Left ventricle myocardium inferior (tissue), 1 donor: Measurements from ENCODE around the gene MOSPD3. TPM values are rescaled to one million over a fixed set of nuclear protein-coding genes. Genes with fewer than 3 reads are reported as not detected.
"Not testable (repeated sequence)": the region's sequence is repeated elsewhere in the genome, so short reads cannot be mapped to it uniquely, and the experiment has no call there.

Experiments
- DNase-seq: peaks from one replicate; pipeline ENCODE4 v3.0.0-alpha.2; 2020
- H3K27ac ChIP-seq: fragments of 200-600 bp; replicated peaks from 2 replicates; pipeline ENCODE4 v1.8.0; 2021
- H3K27me3 ChIP-seq: fragments of 200-600 bp; 2 replicates; pipeline ENCODE4 v1.8.0; 2021; ENCODE audit warnings: low read depth
- H3K36me3 ChIP-seq: fragments of 200-600 bp; 2 replicates; pipeline ENCODE4 v1.8.0; 2021
- H3K4me1 ChIP-seq: fragments of 200-600 bp; 2 replicates; pipeline ENCODE4 v1.8.0; 2021
- H3K4me3 ChIP-seq: fragments of 200-600 bp; 2 replicates; pipeline ENCODE4 v1.8.0; 2021; ENCODE audit warnings: mild to moderate bottlenecking, moderate library complexity
- H3K9me3 ChIP-seq: fragments of 200-600 bp; replicated peaks from 2 replicates; pipeline ENCODE4 v1.8.0; 2021
- CTCF ChIP-seq: fragments of 200-600 bp; IDR thresholded peaks from 2 replicates; pipeline ENCODE4 v1.8.0; 2021; ENCODE audit warnings: antibody characterized with exemption, mild to moderate bottlenecking, borderline replicate concordance
- intact Hi-C: fragments of 100-400 bp; cut with micrococcal nuclease; formaldehyde crosslinking; loops from one replicate; pipeline ENCODE4 v1.11.0; 2022
- long read RNA-seq: library from polyadenylated mRNA; unstranded; transcript quantifications from one replicate; pipeline ENCODE4 v2.0.0, GENCODE V29; 2021
- total RNA-seq: library from RNA; stranded (reverse); fragmentation: NEBNext Ultra II Directional; extraction: Animal tissue kit (Norgen Biotek cat#: 25700); gene quantifications from one replicate; pipeline ENCODE4 v1.2.1, GENCODE V29; 2021
- donor health status: DM: no; HTN: yes; CAD: no; lungs with severe emphysema.

MOSPD3 gene
- total RNA-seq = 10.2 TPM
- long read RNA-seq, transcript MOSPD3-203 (5 exons, 1,191 nt) = major isoform, 14 of 17 reads
- long read RNA-seq, partial matches to known transcripts = 1 of 17 reads
- long read RNA-seq, other reads (novel, unspliced or antisense) = 1 of 17 reads

- peak; percentile 98 for DNase-seq
- no peak for TF ChIP-seq CTCF
- intact Hi-C loops = no loop called here
- peaks cover 17% of the 10 kb centered on the region for H3K4me1 ChIP-seq
- peak within 1 kb of the TSS; percentile 98 for H3K27ac ChIP-seq
- peaks cover 6% of the 10 kb centered on the region for H3K36me3 ChIP-seq
- peak within 1 kb of the TSS; percentile 89 for H3K4me3 ChIP-seq
- no peaks in the 10 kb centered on the region for H3K9me3 ChIP-seq
- no peaks in the 10 kb centered on the region for H3K27me3 ChIP-seq
These were observed at the start of gene MOSPD3 for GRCh38 chr7:100611983-100612729. MOSPD3 (plus strand) TSS chr7:100612540; CDS start chr7:100612792, 252 bp downstream.

- H3K9me3 ChIP-seq = no peaks in the 10 kb centered on the region
- DNase-seq = no peak
- no peak overlapping the region for H3K4me3 ChIP-seq
- peaks cover 9% of the 10 kb centered on the region for H3K36me3 ChIP-seq
- TF ChIP-seq CTCF = no peak
- H3K27ac ChIP-seq = no peak overlapping the region
- no peaks in the 10 kb centered on the region for H3K4me1 ChIP-seq
- intact Hi-C loops = no loop called here
- H3K27me3 ChIP-seq = no peaks in the 10 kb centered on the region
These were observed 49.2 kb upstream of the MOSPD3 start for GRCh38 chr7:100563100-100563564.

GRCh38 chr7:100563809-100564400 is 48.4 kb upstream of the MOSPD3 start:
- intact Hi-C loops = no loop called here
- Histone ChIP-seq H3K27me3 (no peaks in the 10 kb centered on the region), H3K4me3 (no peak overlapping the region), H3K36me3 (peaks cover 9% of the 10 kb centered on the region), H3K4me1 (peaks cover 5% of the 10 kb centered on the region), H3K9me3 (no peaks in the 10 kb centered on the region), H3K27ac (no peak overlapping the region)
- peak; percentile 82 for DNase-seq
- peak; percentile 97 for TF ChIP-seq CTCF

- H3K4me3 ChIP-seq, H3K9me3 ChIP-seq, intact Hi-C loops, H3K36me3 ChIP-seq, H3K27me3 ChIP-seq, DNase-seq, H3K27ac ChIP-seq, H3K4me1 ChIP-seq: not testable (repeated sequence)
These were observed 47.9 kb upstream of the MOSPD3 start for GRCh38 chr7:100564405-100564804.

GRCh38 chr7:100565133-100565571 is 47.2 kb upstream of the MOSPD3 start:
- Histone ChIP-seq H3K9me3 (no peaks in the 10 kb centered on the region), H3K36me3 (peaks cover 9% of the 10 kb centered on the region), H3K4me1 (peaks cover 17% of the 10 kb centered on the region), H3K27me3 (no peaks in the 10 kb centered on the region), H3K4me3 (no peak overlapping the region), H3K27ac (no peak overlapping the region)
- intact Hi-C loops = no loop called here
- DNase-seq = no peak
- no peak for TF ChIP-seq CTCF
